ENCODE measurements around the gene UBR2.
"Not testable (repeated sequence)": the region's sequence is repeated elsewhere in the genome, so short reads cannot be mapped to it uniquely, and the experiment has no call there.

Gene UBR2

DNA sequence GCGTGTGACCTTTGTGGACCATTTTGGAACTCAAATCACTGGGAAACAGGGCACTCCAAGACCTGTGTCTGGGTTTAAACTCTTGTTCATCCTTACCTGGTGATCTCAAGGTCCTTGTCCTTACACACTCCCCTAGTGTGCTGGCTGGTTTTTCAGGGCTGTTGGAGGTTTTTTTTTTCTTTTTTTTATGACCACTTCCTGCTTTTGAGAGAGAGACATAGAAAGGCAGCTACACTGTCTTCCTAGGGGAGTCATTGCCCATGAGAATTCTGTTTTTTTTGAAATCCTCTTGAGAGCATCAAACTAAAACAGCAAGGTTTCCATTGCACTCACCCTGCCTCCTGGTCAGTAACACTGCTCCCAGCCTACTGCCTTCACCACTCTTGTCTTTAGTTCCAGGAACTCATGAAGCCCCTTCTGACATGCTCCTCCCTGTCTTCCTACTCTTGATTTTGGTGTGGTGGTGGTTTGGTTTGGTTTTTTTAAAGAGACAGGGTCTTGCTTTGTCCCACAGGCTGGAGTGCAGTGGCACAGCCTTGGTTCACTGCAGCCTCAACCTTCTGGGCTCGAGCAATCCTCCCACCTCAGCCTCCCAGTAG, 130.0 kb downstream of the UBR2 start:
- DNase-seq (ENCODE audit: low spot score), result no peak

DNA sequence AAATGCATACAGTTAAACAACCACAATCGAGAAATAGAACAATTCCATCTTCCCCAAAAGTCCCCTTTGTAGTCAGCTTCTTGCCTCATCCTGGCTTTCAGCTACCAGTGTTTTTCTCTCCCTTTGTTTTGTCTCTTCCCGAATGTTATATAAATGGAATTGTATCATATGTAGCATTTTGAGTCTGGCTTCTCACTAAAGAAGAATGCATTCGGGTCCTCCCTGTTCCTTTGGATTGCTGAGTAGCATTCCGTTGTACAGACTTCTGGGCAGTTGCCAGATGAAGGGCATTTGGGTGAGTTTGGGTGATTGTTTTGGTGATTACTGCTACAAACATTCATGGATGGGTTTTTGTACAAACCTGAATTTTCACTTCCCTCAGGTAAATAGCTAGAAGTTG, 130.8 kb downstream of the UBR2 start:
- DNase-seq (ENCODE audit: low spot score), result no peak

- DNase-seq (ENCODE audit: low spot score), result no peak
These were observed 132.9 kb downstream of the UBR2 start for GRCh38 chr6:42696526-42697267.

DNA sequence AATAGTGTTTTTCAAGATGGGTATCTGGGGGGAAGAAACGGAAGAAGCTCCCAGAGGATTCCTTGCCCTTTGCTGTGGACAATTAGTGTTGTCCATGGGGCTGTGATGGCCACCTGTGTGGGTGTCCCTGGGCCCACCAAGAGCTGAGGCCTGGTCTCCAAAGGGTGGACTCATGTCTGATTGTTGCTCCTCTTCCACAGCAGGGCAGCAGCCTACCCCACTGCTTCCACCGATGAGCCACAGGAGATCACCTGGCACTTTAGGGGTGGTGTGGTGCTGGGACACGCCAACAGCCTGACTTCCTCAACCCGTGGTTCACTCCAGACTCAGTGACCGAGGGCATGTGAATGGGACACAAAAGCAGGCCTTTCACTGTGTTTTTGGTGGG, 133.4 kb downstream of the UBR2 start:
- no peak for DNase-seq (ENCODE audit: low spot score)

GRCh38 chr6:42698217-42698616, 134.4 kb downstream of the UBR2 start:
- no peak for DNase-seq (ENCODE audit: low spot score)

- no peak for DNase-seq (ENCODE audit: low spot score)
These were observed 138.4 kb downstream of the UBR2 start for GRCh38 chr6:42702200-42702599.

DNA sequence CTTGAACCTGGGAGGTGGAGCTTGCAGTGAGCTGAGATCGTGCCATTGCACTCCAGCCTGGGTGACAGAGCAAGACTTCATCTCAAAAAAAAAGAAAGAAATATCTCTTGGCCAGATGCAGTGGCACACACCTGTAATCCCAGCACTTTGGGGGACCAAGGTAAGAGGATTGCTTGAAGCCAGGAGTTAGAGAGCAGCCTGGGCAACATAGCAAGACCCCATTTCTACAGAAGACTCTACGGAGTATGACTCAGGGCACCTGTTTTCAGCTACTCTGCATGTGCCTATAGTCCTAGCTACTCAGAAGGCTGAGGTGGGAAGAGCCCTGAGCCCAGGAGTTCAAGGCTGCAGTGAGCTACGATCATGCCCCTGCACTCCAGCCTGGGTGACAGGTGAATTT, 139.0 kb downstream of the UBR2 start:
- DNase-seq (ENCODE audit: low spot score), result not testable (repeated sequence)

DNA sequence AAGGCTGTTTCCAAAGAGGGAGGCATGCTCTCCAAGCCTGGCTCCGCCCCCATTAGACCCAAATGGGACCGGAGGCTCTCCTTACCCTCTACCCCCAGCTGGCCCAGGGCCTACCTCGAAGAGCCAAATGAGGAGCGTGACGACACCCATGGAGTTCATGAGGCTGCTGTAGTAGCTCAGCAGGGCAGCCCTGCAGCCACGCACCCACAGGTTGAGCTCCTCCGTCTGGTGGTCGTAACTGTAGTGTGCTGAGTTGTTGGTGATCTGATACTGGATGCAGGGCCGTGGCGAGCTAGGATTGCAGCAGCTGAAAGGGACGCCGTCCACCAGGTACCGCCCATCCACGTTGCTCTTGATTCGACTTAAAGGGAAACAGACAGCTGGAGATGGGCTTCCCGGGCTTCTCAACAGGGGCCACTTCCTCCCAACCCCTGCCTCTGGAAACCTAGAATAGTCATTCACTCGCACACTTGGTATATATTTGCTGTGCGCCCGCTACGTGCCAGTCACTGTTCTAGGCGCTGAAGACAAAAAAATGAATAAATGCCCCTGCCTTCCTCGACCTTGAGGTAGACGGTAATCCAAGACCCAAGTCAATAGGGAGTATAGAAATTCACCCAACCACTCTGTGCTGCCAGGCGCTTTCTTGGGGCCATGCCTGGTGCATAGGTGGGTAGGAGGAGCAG, 140.6 kb downstream of the UBR2 start:
- no peak for DNase-seq (ENCODE audit: low spot score)

- DNase-seq (ENCODE audit: low spot score), result no peak
These were observed 141.1 kb downstream of the UBR2 start for GRCh38 chr6:42704937-42705374.

DNA sequence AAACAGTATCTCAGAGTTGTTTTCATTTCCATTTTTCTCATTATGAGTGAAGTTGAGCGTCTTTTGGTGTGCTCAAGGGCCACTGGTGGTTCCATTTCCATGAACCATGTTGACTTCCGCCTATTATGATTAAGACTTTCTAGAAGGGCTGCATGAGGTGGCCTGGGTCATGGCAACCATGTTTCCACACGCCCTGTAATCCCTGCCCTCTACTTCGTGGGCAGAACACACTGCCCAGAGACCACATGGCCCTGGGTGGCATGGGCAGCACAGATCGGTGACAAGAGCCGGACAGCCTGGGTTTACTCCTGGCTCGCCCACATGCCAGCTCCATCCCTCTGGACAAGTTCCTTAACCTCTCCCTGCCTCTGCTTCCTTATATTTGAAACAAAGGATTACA, 143.8 kb downstream of the UBR2 start:
- no peak for DNase-seq (ENCODE audit: low spot score)

DNA sequence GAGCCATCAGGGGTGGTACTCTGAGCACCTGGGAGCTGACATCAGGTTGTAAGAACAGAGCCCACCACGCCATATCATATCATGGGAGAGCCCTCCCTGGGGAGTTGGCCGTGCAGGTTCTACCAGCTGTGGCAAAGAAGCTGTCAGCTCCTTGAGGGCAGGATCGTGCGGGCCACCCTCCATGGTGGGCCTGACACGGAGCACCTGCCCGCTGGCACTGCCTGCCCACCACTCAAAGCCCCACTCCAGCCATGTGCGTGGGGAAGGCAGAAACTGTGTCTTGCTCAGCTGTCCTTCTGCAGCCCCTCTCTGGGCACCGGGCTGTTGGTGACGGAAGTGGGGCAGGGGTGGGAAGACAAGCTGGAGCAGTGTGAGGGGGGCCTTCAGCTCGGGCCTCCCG, 144.3 kb downstream of the UBR2 start:
- DNase-seq (ENCODE audit: low spot score), result no peak

DNA sequence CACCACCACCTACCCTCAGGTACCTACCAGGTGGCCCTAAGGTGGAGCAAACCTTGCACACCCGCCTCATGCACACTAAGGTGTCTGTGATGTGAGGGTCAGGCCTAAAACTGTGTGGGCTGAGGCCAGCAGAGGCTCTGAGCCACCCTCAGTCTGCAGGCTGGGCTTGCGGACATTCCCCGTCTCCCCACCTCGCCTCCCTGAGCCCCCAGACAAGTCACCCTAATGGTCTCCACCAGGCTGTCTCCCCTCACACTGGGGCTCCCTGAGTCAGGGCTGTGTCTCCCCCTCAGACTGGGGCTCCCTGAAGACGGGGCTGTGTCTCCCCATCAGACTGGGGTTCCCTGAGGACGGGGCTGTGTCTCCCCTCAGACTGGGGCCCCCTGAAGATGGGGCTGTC, 146.0 kb downstream of the UBR2 start:
- DNase-seq (ENCODE audit: low spot score), result no peak

- DNase-seq (ENCODE audit: low spot score), result no peak
These were observed 146.5 kb downstream of the UBR2 start for GRCh38 chr6:42710316-42710715.

GRCh38 chr6:42711930-42712329, 148.1 kb downstream of the UBR2 start:
- no peak for DNase-seq (ENCODE audit: low spot score)

DNA sequence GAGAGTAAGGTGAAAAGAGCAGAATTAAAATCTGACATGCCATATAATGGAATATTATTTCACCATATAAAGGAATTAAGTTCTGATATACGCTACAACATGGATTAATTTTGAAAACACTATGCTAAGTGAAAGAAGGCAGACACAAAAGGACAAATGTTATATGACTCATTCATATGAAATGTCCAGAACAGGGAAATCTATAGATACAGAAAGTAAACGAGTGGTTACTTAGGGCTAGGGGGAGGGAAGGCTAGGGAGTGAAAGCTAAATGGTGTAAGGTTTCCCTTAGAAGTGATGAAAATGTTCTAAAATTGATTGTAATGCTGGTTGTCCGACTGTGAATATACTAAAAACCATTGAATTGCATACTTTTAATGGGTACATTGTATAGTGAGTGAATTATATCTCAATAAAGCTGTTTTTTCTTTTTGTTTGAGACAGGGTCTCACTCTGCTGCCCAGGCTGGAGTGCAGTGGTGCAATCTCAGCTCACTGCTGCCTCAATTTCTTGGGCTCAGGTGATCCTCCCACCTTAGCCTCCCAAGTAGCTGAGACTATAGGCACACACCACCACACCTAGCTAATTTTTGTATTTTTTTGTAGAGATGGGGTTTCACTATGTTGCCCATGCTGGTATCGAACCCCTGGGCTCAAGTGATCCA, 150.4 kb downstream of the UBR2 start:
- DNase-seq (ENCODE audit: low spot score), result no peak

- DNase-seq (ENCODE audit: low spot score), result no peak
These were observed 152.0 kb downstream of the UBR2 start for GRCh38 chr6:42715871-42716270.

GRCh38 chr6:42720739-42721138, 156.9 kb downstream of the UBR2 start:
- no peak for DNase-seq (ENCODE audit: low spot score)

- DNase-seq (ENCODE audit: low spot score), result no peak
These were observed 158.7 kb downstream of the UBR2 start, which contains the start of gene PRPH2 for GRCh38 chr6:42722497-42722896. PRPH2 (minus strand) TSS chr6:42722597; CDS start chr6:42722334, 263 bp downstream.

GRCh38 chr6:42724825-42725224, 161.0 kb downstream of the UBR2 start:
- DNase-seq (ENCODE audit: low spot score), result no peak

- DNase-seq (ENCODE audit: low spot score), result no peak
These were observed 162.2 kb downstream of the UBR2 start for GRCh38 chr6:42726026-42726425.

- DNase-seq (ENCODE audit: low spot score), result peak; percentile 75
These were observed 162.8 kb downstream of the UBR2 start for GRCh38 chr6:42726485-42727086.

- DNase-seq (ENCODE audit: low spot score), result no peak
These were observed 163.3 kb downstream of the UBR2 start for GRCh38 chr6:42727087-42727611.

Data from HuH-7 (cell line).